ENCODE data around the gene INPP5D.

The INPP5D gene

DNA sequence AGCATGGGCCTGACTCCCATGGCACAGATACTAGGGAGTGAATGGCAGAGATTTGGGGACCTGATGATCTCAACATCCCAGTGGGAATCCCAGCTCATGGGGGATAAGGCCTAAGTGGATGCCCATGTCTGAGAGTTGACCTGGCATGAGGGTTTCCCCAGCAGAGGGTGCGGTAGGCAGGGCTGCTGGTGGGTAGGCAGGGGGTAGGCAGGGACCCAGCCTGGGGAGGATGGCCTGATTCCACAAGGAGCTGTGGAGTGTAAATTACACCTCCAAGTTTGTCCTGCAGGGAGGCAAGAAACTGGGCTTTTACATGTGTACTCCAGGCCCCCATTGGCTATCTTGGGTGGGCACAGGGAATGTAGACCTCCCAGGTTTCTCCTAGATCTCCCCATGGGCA lies 46.9 kb downstream of the INPP5D start:
- Histone ChIP-seq H3K9me3 (ENCODE audit: control insufficient read depth, insufficient read depth, low read length) (no peaks in the 10 kb centered on the region; the same call in 1 of the 2 replicates), H3K4me3 (ENCODE audit: low read length) (no peak overlapping the region), H3K79me2 (ENCODE audit: control insufficient read depth, low read length) (peaks cover 65% of the 10 kb centered on the region), H3K27me3 (ENCODE audit: control insufficient read depth, low read length) (no peaks in the 10 kb centered on the region), H3K4me1 (ENCODE audit: control insufficient read depth, low read length) (peaks cover 13% of the 10 kb centered on the region), H3K27ac (ENCODE audit: low read depth, low read length) (no peak overlapping the region), H3K4me2 (ENCODE audit: low read length) (no peak overlapping the region), H3F3A (ENCODE audit: control insufficient read depth, insufficient read depth) (0 out of 2 replicates have a peak, but pooled peaks cover 2% of the 10 kb centered on the region), H4K20me1 (ENCODE audit: control insufficient read depth, insufficient read depth, low read depth, low read length) (no peaks in the 10 kb centered on the region), H3K9me2 (replicated peaks; ENCODE audit: control insufficient read depth, low read length) (no peaks in the 10 kb centered on the region), H3K36me3 (ENCODE audit: control insufficient read depth, low read length) (peaks cover 10% of the 10 kb centered on the region; the same call in 1 of the 2 replicates)
- TF ChIP-seq EZH2phosphoT487 (IDR thresholded peaks at IDR 0.05; ENCODE audit: borderline replicate concordance, low read length) = no peak
- TF ChIP-seq, protein P1, sequence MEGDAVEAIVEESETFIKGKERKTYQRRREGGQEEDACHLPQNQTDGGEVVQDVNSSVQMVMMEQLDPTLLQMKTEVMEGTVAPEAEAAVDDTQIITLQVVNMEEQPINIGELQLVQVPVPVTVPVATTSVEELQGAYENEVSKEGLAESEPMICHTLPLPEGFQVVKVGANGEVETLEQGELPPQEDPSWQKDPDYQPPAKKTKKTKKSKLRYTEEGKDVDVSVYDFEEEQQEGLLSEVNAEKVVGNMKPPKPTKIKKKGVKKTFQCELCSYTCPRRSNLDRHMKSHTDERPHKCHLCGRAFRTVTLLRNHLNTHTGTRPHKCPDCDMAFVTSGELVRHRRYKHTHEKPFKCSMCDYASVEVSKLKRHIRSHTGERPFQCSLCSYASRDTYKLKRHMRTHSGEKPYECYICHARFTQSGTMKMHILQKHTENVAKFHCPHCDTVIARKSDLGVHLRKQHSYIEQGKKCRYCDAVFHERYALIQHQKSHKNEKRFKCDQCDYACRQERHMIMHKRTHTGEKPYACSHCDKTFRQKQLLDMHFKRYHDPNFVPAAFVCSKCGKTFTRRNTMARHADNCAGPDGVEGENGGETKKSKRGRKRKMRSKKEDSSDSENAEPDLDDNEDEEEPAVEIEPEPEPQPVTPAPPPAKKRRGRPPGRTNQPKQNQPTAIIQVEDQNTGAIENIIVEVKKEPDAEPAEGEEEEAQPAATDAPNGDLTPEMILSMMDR (IDR thresholded peaks at IDR 0.05; ENCODE audit: low read depth, low read length, poor library complexity, severe bottlenecking) = no peak

DNA sequence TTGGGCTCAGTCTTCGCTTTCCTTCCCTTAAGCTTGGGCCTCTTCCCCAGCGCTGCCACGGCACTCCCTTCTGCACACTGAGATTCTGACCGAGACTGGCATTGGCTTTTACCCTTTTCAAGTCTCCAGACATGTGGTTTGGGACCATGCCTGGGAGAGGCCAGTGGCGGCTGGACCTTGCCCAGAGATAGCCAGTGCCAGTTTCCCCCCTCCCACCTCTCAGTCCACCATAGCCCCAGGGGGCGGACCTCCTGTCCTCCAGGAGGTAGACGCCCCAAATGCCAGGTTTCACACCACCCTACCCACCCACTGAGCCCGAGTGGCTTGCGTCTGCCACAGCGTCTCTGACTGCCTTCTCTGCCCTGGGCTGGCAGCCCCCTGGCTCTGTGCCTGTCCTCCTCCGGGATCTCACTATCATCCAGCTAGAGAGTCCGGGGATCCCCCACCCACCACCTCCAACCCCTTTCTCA lies 47.7 kb downstream of the INPP5D start:
- TF ChIP-seq EZH2phosphoT487 (IDR thresholded peaks at IDR 0.05; ENCODE audit: borderline replicate concordance, low read length) = no peak
- TF ChIP-seq, protein P1 (IDR thresholded peaks at IDR 0.05; ENCODE audit: low read depth, low read length, poor library complexity, severe bottlenecking) = no peak
- no peaks in the 10 kb centered on the region; the same call in 1 of the 2 replicates for H3K9me3 ChIP-seq (ENCODE audit: control insufficient read depth, insufficient read depth, low read length)
- no peaks in the 10 kb centered on the region for H3K9me2 ChIP-seq (replicated peaks; ENCODE audit: control insufficient read depth, low read length)
- H3K27ac ChIP-seq (ENCODE audit: low read depth, low read length) = no peak overlapping the region
- peaks cover 10% of the 10 kb centered on the region; the same call in 1 of the 2 replicates for H3K36me3 ChIP-seq (ENCODE audit: control insufficient read depth, low read length)
- H3K27me3 ChIP-seq (ENCODE audit: control insufficient read depth, low read length) = no peaks in the 10 kb centered on the region
- H3K4me1 ChIP-seq (ENCODE audit: control insufficient read depth, low read length) = peaks cover 6% of the 10 kb centered on the region; the same call in 1 of the 2 replicates
- no peak overlapping the region for H3K4me2 ChIP-seq (ENCODE audit: low read length)
- peaks cover 64% of the 10 kb centered on the region for H3K79me2 ChIP-seq (ENCODE audit: control insufficient read depth, low read length)
- 0 out of 2 replicates have a peak, but pooled peaks cover 2% of the 10 kb centered on the region for H3F3A ChIP-seq (ENCODE audit: control insufficient read depth, insufficient read depth)
- no peak overlapping the region for H3K4me3 ChIP-seq (ENCODE audit: low read length)
- H4K20me1 ChIP-seq (ENCODE audit: control insufficient read depth, insufficient read depth, low read depth, low read length) = no peaks in the 10 kb centered on the region

DNA sequence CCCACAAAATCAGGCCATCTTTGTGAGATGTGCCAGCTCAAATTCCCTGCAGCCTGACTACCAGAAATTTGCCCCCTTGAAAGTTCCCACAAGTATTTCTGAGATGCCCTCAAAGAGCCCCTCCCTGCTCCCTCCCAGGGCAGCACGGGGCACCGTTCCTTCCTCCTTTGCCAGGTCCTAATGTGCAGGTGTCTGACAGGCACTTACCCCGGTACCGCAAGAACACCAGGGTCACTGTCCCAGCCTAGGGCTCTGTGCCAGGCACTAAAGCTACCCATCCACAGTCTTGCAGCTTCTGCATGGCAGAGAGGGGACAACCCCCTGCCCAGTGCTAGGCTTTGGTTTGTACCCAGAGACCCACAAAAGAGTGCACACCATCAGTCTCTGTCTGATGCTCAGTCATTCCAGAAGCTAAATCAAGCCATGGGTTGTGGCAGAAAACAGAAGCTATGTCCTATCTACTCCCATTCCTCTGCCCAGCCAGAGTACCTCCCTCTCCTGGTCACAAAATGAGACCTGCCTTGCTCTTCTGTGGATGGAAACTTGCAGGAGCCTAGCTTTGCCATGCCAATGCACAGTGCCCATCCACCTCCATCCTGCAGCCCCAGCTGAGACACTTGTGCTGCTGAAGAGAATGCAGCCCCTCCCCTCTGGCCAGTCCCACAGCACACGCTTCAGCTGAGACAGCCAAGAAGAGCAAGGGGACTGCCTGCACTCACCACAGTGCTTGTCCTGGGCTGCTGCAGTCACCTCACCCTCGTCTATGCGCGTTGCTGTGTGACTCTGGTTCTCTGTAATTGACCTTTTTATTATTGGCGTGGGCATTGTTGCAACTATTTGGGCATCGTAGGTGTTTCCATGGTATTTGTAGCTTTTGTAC lies 48.7 kb downstream of the INPP5D start:
- TF ChIP-seq EZH2phosphoT487 (IDR thresholded peaks at IDR 0.05; ENCODE audit: borderline replicate concordance, low read length) = no peak
- TF ChIP-seq, protein P1 (IDR thresholded peaks at IDR 0.05; ENCODE audit: low read depth, low read length, poor library complexity, severe bottlenecking) = no peak
- H3K4me2 ChIP-seq (ENCODE audit: low read length) = no peak overlapping the region
- 0 out of 2 replicates have a peak, but pooled peaks cover 2% of the 10 kb centered on the region for H3F3A ChIP-seq (ENCODE audit: control insufficient read depth, insufficient read depth)
- no peak overlapping the region for H3K27ac ChIP-seq (ENCODE audit: low read depth, low read length)
- no peaks in the 10 kb centered on the region for H3K27me3 ChIP-seq (ENCODE audit: control insufficient read depth, low read length)
- H3K4me1 ChIP-seq (ENCODE audit: control insufficient read depth, low read length) = peaks cover 6% of the 10 kb centered on the region; the same call in 1 of the 2 replicates
- no peaks in the 10 kb centered on the region; the same call in 1 of the 2 replicates for H3K9me3 ChIP-seq (ENCODE audit: control insufficient read depth, insufficient read depth, low read length)
- H3K9me2 ChIP-seq (replicated peaks; ENCODE audit: control insufficient read depth, low read length) = no peaks in the 10 kb centered on the region
- H3K4me3 ChIP-seq (ENCODE audit: low read length) = no peak overlapping the region
- peaks cover 10% of the 10 kb centered on the region; the same call in 1 of the 2 replicates for H3K36me3 ChIP-seq (ENCODE audit: control insufficient read depth, low read length)
- H3K79me2 ChIP-seq (ENCODE audit: control insufficient read depth, low read length) = peaks cover 61% of the 10 kb centered on the region
- no peaks in the 10 kb centered on the region for H4K20me1 ChIP-seq (ENCODE audit: control insufficient read depth, insufficient read depth, low read depth, low read length)

Measured in DOHH2 (cell line).